ENCODE measurements around the gene AAK1.

AAK1 gene

DNA sequence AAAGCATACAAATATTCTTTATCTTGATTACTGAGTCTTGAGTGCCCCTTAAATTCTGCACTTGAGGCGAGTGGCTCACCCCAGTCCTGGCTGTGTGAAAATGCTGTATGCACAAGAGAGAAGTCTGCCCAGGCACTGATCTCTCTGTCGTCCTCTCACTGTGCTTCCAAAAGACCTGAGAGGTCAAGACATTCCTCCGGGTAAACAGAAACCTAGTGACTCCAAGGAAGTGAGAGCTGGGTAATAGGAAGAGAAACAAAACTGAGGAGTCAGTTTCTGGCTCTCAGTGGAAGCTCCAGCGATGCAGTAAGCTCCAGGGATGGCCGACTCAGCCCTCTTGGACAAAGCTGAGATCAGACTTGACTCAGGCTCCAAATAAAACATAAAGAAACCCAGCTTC is 70.9 kb downstream of the AAK1 start:
- DNase-seq (ENCODE audit: low read depth): no peak
- TF ChIP-seq POLR2A (IDR thresholded peaks at IDR 0.05; ENCODE audit: extremely low read depth, insufficient read length) (no peak), MAX (IDR thresholded peaks at IDR 0.05; ENCODE audit: low read depth, low read length) (no peak), MYC (IDR thresholded peaks at IDR 0.05; ENCODE audit: low read depth, low read length) (no peak)
- TF ChIP-seq, protein P1, sequence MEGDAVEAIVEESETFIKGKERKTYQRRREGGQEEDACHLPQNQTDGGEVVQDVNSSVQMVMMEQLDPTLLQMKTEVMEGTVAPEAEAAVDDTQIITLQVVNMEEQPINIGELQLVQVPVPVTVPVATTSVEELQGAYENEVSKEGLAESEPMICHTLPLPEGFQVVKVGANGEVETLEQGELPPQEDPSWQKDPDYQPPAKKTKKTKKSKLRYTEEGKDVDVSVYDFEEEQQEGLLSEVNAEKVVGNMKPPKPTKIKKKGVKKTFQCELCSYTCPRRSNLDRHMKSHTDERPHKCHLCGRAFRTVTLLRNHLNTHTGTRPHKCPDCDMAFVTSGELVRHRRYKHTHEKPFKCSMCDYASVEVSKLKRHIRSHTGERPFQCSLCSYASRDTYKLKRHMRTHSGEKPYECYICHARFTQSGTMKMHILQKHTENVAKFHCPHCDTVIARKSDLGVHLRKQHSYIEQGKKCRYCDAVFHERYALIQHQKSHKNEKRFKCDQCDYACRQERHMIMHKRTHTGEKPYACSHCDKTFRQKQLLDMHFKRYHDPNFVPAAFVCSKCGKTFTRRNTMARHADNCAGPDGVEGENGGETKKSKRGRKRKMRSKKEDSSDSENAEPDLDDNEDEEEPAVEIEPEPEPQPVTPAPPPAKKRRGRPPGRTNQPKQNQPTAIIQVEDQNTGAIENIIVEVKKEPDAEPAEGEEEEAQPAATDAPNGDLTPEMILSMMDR (IDR thresholded peaks at IDR 0.05; ENCODE audit: low read depth, low read length): no peak

DNA sequence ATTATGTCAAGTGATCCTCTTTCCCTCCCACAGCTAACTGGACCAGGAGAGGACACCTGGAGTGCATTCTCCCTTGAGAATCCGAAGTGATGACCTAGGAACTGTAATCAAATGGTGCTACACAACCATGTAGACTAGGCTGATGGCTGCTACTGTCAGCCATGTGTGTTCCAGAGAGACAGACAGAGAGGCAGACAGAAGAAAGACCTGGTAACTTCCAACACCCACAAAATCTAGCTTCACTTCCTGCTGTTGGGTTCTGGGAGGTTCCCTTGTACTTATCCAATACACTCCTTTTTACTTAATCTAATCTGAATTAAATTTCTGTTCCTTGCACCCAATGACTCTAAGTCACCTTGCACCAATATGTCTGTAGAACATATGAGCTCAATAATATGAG is 72.3 kb downstream of the AAK1 start:
- H3K4me3 ChIP-seq (ENCODE audit: low read depth, low read length): no peak overlapping the region
- no peak for DNase-seq (ENCODE audit: low read depth)
- TF ChIP-seq, protein P1 (IDR thresholded peaks at IDR 0.05; ENCODE audit: low read depth, low read length): no peak
- TF ChIP-seq MYC (IDR thresholded peaks at IDR 0.05; ENCODE audit: low read depth, low read length) (no peak), MAX (IDR thresholded peaks at IDR 0.05; ENCODE audit: low read depth, low read length) (no peak), POLR2A (IDR thresholded peaks at IDR 0.05; ENCODE audit: extremely low read depth, insufficient read length) (no peak)

More for the DNA sequence above, 70.9 kb downstream of the AAK1 start:
- no peak overlapping the region for H3K4me3 ChIP-seq (ENCODE audit: low read depth, low read length)

- no peak for DNase-seq (ENCODE audit: low read depth)
- no peak for TF ChIP-seq MYC (IDR thresholded peaks at IDR 0.05; ENCODE audit: low read depth, low read length)
- no peak for TF ChIP-seq MAX (IDR thresholded peaks at IDR 0.05; ENCODE audit: low read depth, low read length)
- TF ChIP-seq, protein P1 (IDR thresholded peaks at IDR 0.05; ENCODE audit: low read depth, low read length): no peak
- TF ChIP-seq POLR2A (IDR thresholded peaks at IDR 0.05; ENCODE audit: extremely low read depth, insufficient read length): no peak
- no peak overlapping the region for H3K4me3 ChIP-seq (ENCODE audit: low read depth, low read length)
These were observed 73.1 kb downstream of the AAK1 start for GRCh38 chr2:69570474-69570873.

DNA sequence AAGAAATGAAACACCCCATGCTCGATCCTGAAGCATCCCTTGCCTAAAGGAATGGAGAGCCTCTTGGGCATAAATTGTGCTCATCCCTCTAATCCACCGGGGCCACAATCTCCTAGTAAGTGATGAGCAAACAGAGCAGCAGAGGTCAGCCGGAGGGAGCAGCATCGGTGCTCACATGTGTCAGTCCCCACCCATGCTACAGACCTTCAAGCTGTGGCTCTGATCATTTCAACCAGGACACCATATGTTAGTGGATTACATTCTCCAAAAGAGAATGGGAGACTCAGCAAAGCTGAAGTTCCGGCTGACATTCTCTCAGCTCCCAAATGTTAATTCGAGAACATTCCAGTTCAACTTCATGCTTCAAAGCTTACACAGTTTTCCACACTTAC is 75.6 kb downstream of the AAK1 start:
- no peak for DNase-seq (ENCODE audit: low read depth)
- H3K4me3 ChIP-seq (ENCODE audit: low read depth, low read length): no peak overlapping the region
- TF ChIP-seq MYC (IDR thresholded peaks at IDR 0.05; ENCODE audit: low read depth, low read length) (no peak), MAX (IDR thresholded peaks at IDR 0.05; ENCODE audit: low read depth, low read length) (no peak), POLR2A (IDR thresholded peaks at IDR 0.05; ENCODE audit: extremely low read depth, insufficient read length) (no peak)
- TF ChIP-seq, protein P1 (IDR thresholded peaks at IDR 0.05; ENCODE audit: low read depth, low read length): no peak

DNA sequence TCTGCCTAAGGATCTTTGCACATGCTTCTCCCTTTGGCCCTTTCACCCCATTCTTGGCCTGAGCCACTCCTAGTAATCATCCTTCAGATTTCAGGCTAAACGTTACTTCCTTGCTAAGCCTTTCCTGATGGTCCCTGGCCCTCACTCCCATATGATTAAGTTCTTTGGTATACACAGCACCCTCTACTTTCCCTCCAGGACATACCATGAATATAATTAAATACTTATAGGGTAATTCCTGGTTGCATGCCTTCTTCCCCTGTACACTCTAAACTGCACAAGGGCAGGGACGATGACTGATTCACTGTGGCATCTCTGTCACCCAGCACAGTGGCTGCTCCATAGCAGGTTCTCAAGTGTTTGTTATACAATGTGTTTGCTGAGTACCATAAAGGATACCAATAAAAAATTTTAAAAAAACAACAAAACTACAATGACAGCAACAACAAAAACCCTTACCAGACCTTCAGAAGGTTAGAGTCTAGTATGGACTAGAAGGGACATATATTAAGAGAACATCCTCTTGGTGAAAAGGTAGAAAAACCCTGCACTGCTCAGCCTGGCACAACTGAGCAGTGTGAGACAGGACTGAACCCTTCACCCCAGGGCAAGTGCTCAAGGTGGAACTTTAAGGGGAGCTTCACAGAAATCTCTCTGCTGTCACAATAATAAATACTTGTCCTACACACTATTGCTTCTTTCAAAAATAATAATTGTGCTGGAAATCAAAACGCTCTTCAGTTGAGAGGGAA is 76.2 kb downstream of the AAK1 start:
- TF ChIP-seq MYC (IDR thresholded peaks at IDR 0.05; ENCODE audit: low read depth, low read length) (no peak), POLR2A (IDR thresholded peaks at IDR 0.05; ENCODE audit: extremely low read depth, insufficient read length) (no peak), MAX (IDR thresholded peaks at IDR 0.05; ENCODE audit: low read depth, low read length) (no peak)
- TF ChIP-seq, protein P1 (IDR thresholded peaks at IDR 0.05; ENCODE audit: low read depth, low read length): no peak
- no peak for DNase-seq (ENCODE audit: low read depth)

More for the DNA sequence above, 76.2 kb downstream of the AAK1 start:
- no peak overlapping the region for H3K4me3 ChIP-seq (ENCODE audit: low read depth, low read length)

Data from NB4 (cell line).